Spleen (tissue), 11 donors: ENCODE data around the gene GNB1L. TPM values are rescaled to one million over a fixed set of nuclear protein-coding genes. Genes with fewer than 3 reads are reported as not detected.

Experiments
- DNase-seq: peaks from one replicate; pipeline ENCODE4 v3.0.0-alpha.2; 2020
- H3K27ac ChIP-seq, 8 donors: fragments of 200-600 bp; sonication (generic) in 7 of 8; 1 replicate in 4 of 8; 2 replicates in 4 of 8; pipeline versions ENCODE4 v1.5.0 to v1.8.0; 2016 to 2021; ENCODE audit warnings: inconsistent platforms in 4 of 8, mild to moderate bottlenecking in 4 of 8, moderate library complexity in 1 of 8
- H3K27me3 ChIP-seq, 7 donors: fragments of 200-600 bp; sonication (generic) in 6 of 7; replicated peaks in 1 of 7; 1 replicate in 4 of 7; 2 replicates in 3 of 7; pipeline versions ENCODE4 v1.5.0 to v1.8.0; 2016 to 2021; ENCODE audit warnings: inconsistent platforms in 3 of 7, mild to moderate bottlenecking in 1 of 7
- H3K36me3 ChIP-seq, 6 donors: fragments of 200-600 bp; sonication (generic) in 5 of 6; 1 replicate in 4 of 6; 2 replicates in 2 of 6; pipeline versions ENCODE4 v1.5.0 to v1.8.0; 2016 to 2021; ENCODE audit warnings: inconsistent platforms in 2 of 6
- H3K4me1 ChIP-seq, 6 donors: fragments of 200-600 bp; sonication (generic) in 5 of 6; 1 replicate in 3 of 6; 2 replicates in 3 of 6; pipeline versions ENCODE4 v1.5.0 to v1.8.0; 2016 to 2021; ENCODE audit warnings: inconsistent platforms in 3 of 6
- H3K4me3 ChIP-seq, 8 donors: fragments of 200-600 bp; sonication (generic) in 7 of 8; 1 replicate in 4 of 8; 2 replicates in 4 of 8; pipeline versions ENCODE4 v1.5.0 to v1.8.0; 2016 to 2021; ENCODE audit warnings: inconsistent platforms in 4 of 8, mild to moderate bottlenecking in 4 of 8, moderate library complexity in 2 of 8
- H3K9me3 ChIP-seq, 8 donors: fragments of 200-600 bp; sonication (generic) in 7 of 8; 1 replicate in 4 of 8; 2 replicates in 4 of 8; pipeline versions ENCODE4 v1.5.0 to v1.8.0; 2016 to 2021; ENCODE audit warnings: inconsistent platforms in 4 of 8
- CTCF ChIP-seq, 11 experiments: fragments of 200-600 bp in 7 of 11; fragments of 450-650 bp in 4 of 11; sonication (generic) in 4 of 11; IDR thresholded peaks in 8 of 11; conservative IDR thresholded peaks in 3 of 11; 1 replicate in 7 of 11; 2 replicates in 4 of 11; pipeline versions ENCODE4 v1.4.0 to v1.8.0; 2016 to 2021; ENCODE audit warnings: antibody characterized with exemption in 11 of 11, inconsistent platforms in 4 of 11, mild to moderate bottlenecking in 1 of 11
- POLR2A ChIP-seq, 3 donors: fragments of 450-650 bp; IDR thresholded peaks; one replicate each; pipeline ENCODE4 v1.5.1; 2017; ENCODE audit warnings: antibody characterized with exemption in 3 of 3, mild to moderate bottlenecking in 1 of 3
- POLR2AphosphoS5 ChIP-seq, 3 donors: sonication (generic); formaldehyde crosslinking; IDR thresholded peaks; one replicate each; pipeline ENCODE4 v1.5.1; 2017; ENCODE audit warnings: antibody characterized with exemption in 3 of 3
- WGBS, 5 donors: extraction: QIAGEN DNeasy Blood & Tissue Kit in 3 of 5; methylation state at CpG; one replicate each; pipeline versions ENCODE4 v1.1.5 to v1.1.7; 2013 to 2018; 5-methylcytosine and 5-hydroxymethylcytosine counted together
- intact Hi-C: fragments of 100-400 bp; cut with DNase I; formaldehyde crosslinking; loops from one replicate; pipeline ENCODE4 v1.15.0; 2023; ENCODE audit warnings: low total_unique reads
- polyA plus RNA-seq, 3 donors: library from polyadenylated mRNA; stranded (reverse); fragments of 200-250 nt; gene quantifications; one replicate each; pipeline ENCODE4 v1.2.1, GENCODE V29; 2013
- total RNA-seq, 7 donors: library from RNA; depleted of rRNA in 3 of 7; stranded (reverse); fragments of >200 nt in 3 of 7; fragmentation: NEBNext Ultra II Directional in 4 of 7; extraction: Animal tissue kit (Norgen Biotek cat#: 25700) in 4 of 7; gene quantifications; one replicate each; pipeline versions ENCODE4 v1.1.0 to v1.2.1, GENCODE V29; 2016 to 2021
- donor health status: healthy with polysubstance abuse.
- donor health status: DM: no; HTN: no; CAD: no; lungs with moderate emphysema.
- donor health status: DM: no; HTN: no; CAD: no.
- donor health status: Bipolar disorder and iron deficiency.
- donor health status: healthy.
- donor health status: DM: no; HTN: no; CAD: no.
- donor health status: DM: yes; HTN: yes; CAD: no.

Gene GNB1L
- total and polyA plus RNA-seq, 10 donors = 5.7 to 10.4 (median 7.9) TPM

DNA sequence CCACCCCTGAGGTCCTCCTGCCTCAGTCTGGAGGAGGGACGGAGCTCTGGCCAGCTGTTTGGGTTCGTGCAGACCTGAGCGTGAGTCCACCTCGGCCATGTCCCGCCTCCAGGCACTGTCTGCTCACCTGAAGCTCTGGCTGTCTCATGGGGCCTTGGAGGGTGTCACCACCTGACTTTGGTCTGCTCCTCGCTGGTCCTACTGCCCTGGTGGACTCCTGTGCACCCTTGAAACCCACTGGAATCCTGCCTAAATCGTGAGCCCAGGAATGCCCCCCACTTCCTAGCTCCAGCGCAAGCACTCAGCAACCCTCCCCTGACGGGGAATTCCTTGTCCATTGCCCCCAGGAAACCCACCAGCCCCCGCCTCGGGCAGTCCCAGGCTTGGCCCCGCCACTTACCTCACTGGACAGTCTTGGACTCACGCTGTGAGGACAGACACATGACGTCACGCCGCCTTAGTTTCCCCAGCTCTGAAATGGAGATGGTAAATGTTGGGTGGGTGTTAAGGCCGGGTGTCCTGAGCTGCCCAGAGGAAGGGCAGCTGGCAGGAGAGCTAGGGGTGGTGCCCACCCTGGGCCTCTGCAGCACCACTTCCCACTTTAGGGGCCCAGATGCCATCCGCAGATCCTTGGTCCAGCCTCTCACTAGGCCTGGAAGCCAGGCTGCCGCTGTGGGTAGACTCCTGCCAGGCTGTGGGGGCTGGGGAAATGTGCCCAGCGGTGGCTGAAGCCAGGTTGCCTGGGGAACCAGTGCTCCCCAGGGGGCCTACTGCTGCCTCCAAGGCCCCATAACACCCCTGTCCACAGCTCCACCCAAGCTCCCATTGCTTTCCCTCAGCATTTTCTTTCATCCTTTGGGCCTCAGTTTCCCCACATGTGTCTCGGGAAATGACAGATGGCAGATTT lies 112.3 kb downstream of the GNB1L start:
- Histone ChIP-seq H3K4me3 (no peak overlapping the region), H3K36me3 (no peaks in the 10 kb centered on the region), H3K27ac (no peak overlapping the region), H3K4me1 (peaks cover 0 to 15% (median 6%) of the 10 kb centered on the region in 6 donors), H3K27me3 (peaks cover 0 to 10% (median 0%) of the 10 kb centered on the region in 7 donors), H3K9me3 (no peaks in the 10 kb centered on the region)
- no peak for TF ChIP-seq POLR2AphosphoS5 (IDR thresholded peaks at IDR 0.05)
- no peak for TF ChIP-seq CTCF (IDR thresholded peaks at IDR 0.05 in 8 of 11, conservative IDR thresholded peaks at IDR 0.05 in 3 of 11)
- TF ChIP-seq POLR2A (IDR thresholded peaks at IDR 0.05) = no peak
- DNase-seq = no peak
- 89 to 95% (median 90%) methylated on average over 17 to 21 of the region's 21 CpGs for WGBS, 5 donors
- intact Hi-C loops = no loop called here

DNA sequence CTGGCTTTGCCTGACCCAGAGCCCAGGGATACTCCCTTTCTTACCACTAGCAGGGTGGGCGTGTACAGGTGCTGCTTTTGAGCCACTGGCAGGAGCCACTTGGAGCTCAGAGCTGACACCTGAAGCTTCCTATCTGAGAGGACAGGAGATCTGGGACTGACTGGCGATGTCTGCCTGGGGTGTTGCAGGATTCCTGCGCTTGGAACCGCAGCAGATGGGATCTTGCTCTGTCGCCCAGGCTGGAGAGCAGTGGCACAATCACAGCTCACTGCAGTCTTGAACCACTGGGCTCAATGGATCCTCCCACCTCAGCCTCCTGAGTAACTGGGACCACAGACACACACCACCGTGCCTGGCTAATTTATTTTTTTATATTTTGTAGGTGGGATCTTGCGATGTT lies 113.6 kb downstream of the GNB1L start:
- DNase-seq = no peak
- Histone ChIP-seq H3K27me3 (peaks cover 0 to 10% (median 0%) of the 10 kb centered on the region in 7 donors), H3K27ac (no peak overlapping the region), H3K4me1 (peaks cover 0 to 8% (median 4%) of the 10 kb centered on the region in 6 donors), H3K4me3 (no peak overlapping the region), H3K36me3 (no peaks in the 10 kb centered on the region), H3K9me3 (no peaks in the 10 kb centered on the region)
- intact Hi-C loops = no loop called here
- TF ChIP-seq POLR2AphosphoS5 (IDR thresholded peaks at IDR 0.05) (no peak), CTCF (IDR thresholded peaks at IDR 0.05 in 8 of 11, conservative IDR thresholded peaks at IDR 0.05 in 3 of 11) (no peak), POLR2A (IDR thresholded peaks at IDR 0.05) (no peak)
- 91 to 96% (median 92%) methylated on average over 4 to 7 of the region's 7 CpGs for WGBS, 5 donors

DNA sequence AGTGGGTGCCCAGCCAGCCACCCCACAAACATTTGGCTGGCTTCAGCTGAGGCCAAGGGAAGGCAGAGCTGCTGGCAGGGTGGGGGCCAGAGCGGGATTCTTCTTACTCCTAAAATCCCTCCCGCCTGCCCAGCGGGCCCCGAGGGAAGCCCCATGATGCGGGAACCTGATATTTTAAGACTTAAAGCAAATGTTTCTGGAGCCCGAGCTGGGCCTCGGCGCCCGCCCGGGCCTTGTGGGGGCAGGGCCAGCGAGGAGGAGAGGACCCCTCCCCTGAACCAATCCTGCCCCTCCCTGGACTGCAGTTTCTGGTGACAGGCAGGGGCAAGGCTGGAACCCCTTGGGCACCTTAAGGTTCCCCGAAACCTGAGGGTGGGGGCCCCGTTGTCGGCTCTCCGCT lies 114.1 kb downstream of the GNB1L start:
- H3K4me1 ChIP-seq = peaks cover 0 to 4% (median 1%) of the 10 kb centered on the region in 6 donors
- 86 to 97% (median 91%) methylated on average over 7 to 15 of the region's 15 CpGs for WGBS, 5 donors
- TF ChIP-seq POLR2A (IDR thresholded peaks at IDR 0.05) (no peak), POLR2AphosphoS5 (IDR thresholded peaks at IDR 0.05) (no peak), CTCF (IDR thresholded peaks at IDR 0.05 in 8 of 11, conservative IDR thresholded peaks at IDR 0.05 in 3 of 11) (no peak)
- peaks cover 0 to 10% (median 0%) of the 10 kb centered on the region in 7 donors for H3K27me3 ChIP-seq
- H3K27ac ChIP-seq = no peak overlapping the region
- intact Hi-C loops = no loop called here
- H3K36me3 ChIP-seq = no peaks in the 10 kb centered on the region
- no peaks in the 10 kb centered on the region for H3K9me3 ChIP-seq
- no peak for DNase-seq
- H3K4me3 ChIP-seq = no peak overlapping the region

GRCh38 chr22:19739911-19740449 lies 114.7 kb downstream of the GNB1L start:
- TF ChIP-seq POLR2A (IDR thresholded peaks at IDR 0.05) (no peak), CTCF (IDR thresholded peaks at IDR 0.05 in 8 of 11, conservative IDR thresholded peaks at IDR 0.05 in 3 of 11) (no peak), POLR2AphosphoS5 (IDR thresholded peaks at IDR 0.05) (no peak)
- DNase-seq = no peak
- no peak overlapping the region for H3K4me3 ChIP-seq
- H3K9me3 ChIP-seq = no peaks in the 10 kb centered on the region
- H3K4me1 ChIP-seq = no peaks in the 10 kb centered on the region
- intact Hi-C loops = no loop called here
- H3K36me3 ChIP-seq = no peaks in the 10 kb centered on the region
- peaks cover 0 to 10% (median 0%) of the 10 kb centered on the region in 7 donors for H3K27me3 ChIP-seq
- WGBS, 5 donors = 82 to 92% (median 87%) methylated on average over 7 of the region's 7 CpGs
- no peak overlapping the region for H3K27ac ChIP-seq
